Neural cell (in vitro differentiated cells): ENCODE measurements around the gene NUDCD3.

Experiments used
- EP300 ChIP-seq: fragments of 450-650 bp; conservative IDR thresholded peaks from 2 replicates; pipeline ENCODE4 v1.6.1; 2014; ENCODE audit warnings: antibody characterized with exemption, mild to moderate bottlenecking, moderate library complexity; ENCODE audit not compliant: poor library complexity, severe bottlenecking
- EZH2 ChIP-seq: fragments of 200-600, 300-800 bp; shearing (Covaris generic), sonication (generic); IDR thresholded peaks from 2 replicates; pipeline ENCODE4 v1.6.1; 2014; ENCODE audit warnings: antibody characterized with exemption, low read length, borderline replicate concordance, mild to moderate bottlenecking; ENCODE audit not compliant: insufficient read depth, poor library complexity, severe bottlenecking
- MXI1 ChIP-seq: fragments of 450-650 bp; conservative IDR thresholded peaks from 2 replicates; pipeline ENCODE4 v1.6.1; 2014; ENCODE audit warnings: antibody characterized with exemption, mild to moderate bottlenecking; ENCODE audit not compliant: poor library complexity, severe bottlenecking
- POLR2AphosphoS5 ChIP-seq: IDR thresholded peaks from 2 replicates; pipeline ENCODE4 v1.6.1; 2012
- RAD21 ChIP-seq: fragments of 450-650 bp; conservative IDR thresholded peaks from 2 replicates; pipeline ENCODE4 v1.6.1; 2014; ENCODE audit warnings: antibody characterized with exemption, mild to moderate bottlenecking, moderate library complexity
- TF ChIP-seq, protein P1 (sequence below): fragments of 450-650 bp; IDR thresholded peaks from 2 replicates; pipeline ENCODE4 v1.5.1; 2014; ENCODE audit warnings: antibody characterized with exemption, mild to moderate bottlenecking, moderate library complexity; ENCODE audit not compliant: poor library complexity, severe bottlenecking
- TF ChIP-seq, protein P2 (sequence below): IDR thresholded peaks from 2 replicates; pipeline ENCODE4 v1.6.1; 2012; ENCODE audit warnings: borderline replicate concordance

DNA sequence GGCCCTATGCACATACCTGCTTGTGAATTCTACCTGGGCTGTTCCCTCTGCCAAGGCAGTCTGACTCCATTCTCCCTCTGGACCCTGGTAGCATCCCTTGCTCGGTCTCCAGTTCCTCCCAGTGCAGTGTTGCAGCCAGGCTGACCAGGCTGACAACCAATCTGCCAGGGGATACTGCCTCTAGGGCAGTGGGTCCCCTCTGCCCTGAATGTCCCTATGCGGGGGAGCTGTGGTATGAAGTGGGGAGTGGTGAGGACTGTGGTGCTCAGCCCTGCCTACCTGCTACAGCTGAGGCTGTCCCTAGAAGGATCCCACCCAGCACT is 117.1 kb downstream of the NUDCD3 start:
- no peak for TF ChIP-seq RAD21
- TF ChIP-seq, protein P1, sequence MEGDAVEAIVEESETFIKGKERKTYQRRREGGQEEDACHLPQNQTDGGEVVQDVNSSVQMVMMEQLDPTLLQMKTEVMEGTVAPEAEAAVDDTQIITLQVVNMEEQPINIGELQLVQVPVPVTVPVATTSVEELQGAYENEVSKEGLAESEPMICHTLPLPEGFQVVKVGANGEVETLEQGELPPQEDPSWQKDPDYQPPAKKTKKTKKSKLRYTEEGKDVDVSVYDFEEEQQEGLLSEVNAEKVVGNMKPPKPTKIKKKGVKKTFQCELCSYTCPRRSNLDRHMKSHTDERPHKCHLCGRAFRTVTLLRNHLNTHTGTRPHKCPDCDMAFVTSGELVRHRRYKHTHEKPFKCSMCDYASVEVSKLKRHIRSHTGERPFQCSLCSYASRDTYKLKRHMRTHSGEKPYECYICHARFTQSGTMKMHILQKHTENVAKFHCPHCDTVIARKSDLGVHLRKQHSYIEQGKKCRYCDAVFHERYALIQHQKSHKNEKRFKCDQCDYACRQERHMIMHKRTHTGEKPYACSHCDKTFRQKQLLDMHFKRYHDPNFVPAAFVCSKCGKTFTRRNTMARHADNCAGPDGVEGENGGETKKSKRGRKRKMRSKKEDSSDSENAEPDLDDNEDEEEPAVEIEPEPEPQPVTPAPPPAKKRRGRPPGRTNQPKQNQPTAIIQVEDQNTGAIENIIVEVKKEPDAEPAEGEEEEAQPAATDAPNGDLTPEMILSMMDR: no peak
- no peak for TF ChIP-seq EP300
- TF ChIP-seq, protein P2, sequence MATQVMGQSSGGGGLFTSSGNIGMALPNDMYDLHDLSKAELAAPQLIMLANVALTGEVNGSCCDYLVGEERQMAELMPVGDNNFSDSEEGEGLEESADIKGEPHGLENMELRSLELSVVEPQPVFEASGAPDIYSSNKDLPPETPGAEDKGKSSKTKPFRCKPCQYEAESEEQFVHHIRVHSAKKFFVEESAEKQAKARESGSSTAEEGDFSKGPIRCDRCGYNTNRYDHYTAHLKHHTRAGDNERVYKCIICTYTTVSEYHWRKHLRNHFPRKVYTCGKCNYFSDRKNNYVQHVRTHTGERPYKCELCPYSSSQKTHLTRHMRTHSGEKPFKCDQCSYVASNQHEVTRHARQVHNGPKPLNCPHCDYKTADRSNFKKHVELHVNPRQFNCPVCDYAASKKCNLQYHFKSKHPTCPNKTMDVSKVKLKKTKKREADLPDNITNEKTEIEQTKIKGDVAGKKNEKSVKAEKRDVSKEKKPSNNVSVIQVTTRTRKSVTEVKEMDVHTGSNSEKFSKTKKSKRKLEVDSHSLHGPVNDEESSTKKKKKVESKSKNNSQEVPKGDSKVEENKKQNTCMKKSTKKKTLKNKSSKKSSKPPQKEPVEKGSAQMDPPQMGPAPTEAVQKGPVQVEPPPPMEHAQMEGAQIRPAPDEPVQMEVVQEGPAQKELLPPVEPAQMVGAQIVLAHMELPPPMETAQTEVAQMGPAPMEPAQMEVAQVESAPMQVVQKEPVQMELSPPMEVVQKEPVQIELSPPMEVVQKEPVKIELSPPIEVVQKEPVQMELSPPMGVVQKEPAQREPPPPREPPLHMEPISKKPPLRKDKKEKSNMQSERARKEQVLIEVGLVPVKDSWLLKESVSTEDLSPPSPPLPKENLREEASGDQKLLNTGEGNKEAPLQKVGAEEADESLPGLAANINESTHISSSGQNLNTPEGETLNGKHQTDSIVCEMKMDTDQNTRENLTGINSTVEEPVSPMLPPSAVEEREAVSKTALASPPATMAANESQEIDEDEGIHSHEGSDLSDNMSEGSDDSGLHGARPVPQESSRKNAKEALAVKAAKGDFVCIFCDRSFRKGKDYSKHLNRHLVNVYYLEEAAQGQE: no peak
- TF ChIP-seq POLR2AphosphoS5: no peak
- TF ChIP-seq MXI1: no peak
- no peak for TF ChIP-seq EZH2
